Activated CD4-positive, alpha-beta T cell treated with anti-CD3 and anti-CD28 coated beads, Interleukin-2, amount 50 U/mL, for 16 hours (primary cell): ENCODE data around the gene CEP41.

Source experiments
- DNase-seq: peaks from one replicate; pipeline ENCODE4 v3.0.0-alpha.2; 2020

The CEP41 gene

DNA sequence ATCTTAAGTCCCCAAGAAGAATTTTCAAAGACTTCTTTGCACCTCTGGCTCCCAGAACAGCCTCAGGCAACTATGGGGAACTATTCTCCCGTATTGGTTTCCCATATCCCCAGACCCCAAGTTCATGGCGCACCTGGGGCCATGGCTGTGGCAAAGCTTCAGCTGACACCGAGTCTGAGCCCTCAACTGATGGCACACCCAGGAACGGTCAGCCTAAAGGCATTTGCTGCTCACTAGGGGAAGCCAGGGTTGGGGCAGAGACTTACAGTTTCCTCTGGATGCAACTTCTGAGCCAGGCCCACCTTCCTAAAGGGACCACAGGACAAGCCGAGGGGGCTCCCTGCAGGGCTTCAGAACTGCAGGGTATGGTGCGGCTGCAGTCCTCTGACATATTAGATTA lies 74.3 kb downstream of the CEP41 start:
- no peak for DNase-seq

DNA sequence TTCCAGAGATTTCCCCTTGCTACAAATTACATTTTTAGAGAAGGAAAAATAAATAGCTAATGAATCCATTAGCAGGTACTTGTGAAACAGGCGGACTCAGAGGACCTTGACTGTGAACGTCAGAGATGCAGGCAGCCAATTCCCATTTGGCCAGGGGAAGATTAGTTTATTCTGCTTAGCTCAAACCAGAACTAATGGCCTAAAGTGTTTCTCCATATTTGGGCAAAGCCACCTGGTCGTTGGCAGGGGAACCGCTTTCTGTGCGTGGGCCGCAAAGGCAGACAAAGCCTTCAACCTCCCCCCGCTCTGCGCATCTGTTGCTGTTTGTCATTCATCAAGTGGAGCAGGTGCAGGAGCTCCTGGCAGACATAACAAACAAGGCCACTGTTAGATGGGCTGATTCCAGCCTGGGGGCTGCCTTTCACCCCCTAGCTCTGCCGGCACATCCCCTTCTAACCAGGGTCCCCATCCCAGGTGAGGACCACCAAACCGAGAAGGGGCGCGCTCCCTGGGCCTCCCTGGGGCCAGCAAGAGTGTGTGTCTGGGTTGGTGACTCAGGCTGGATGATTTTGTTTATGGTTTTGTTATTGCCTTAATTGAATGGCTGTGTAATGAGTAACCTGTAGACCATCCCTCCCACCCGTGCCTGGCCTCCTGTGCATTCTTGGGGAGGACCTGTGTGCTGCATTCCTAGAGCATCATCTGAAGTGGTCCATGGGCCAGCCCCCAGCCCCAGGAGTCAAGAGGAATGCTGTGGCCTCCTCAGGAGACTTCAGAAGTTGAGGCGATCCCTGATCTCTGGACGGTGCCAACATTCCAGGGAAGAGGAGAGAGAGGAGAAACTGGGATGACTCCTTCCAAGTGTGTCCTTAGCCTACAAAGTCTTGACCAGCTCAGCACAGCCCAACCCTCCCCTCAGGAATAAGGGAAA lies 75.0 kb downstream of the CEP41 start:
- no peak for DNase-seq

DNA sequence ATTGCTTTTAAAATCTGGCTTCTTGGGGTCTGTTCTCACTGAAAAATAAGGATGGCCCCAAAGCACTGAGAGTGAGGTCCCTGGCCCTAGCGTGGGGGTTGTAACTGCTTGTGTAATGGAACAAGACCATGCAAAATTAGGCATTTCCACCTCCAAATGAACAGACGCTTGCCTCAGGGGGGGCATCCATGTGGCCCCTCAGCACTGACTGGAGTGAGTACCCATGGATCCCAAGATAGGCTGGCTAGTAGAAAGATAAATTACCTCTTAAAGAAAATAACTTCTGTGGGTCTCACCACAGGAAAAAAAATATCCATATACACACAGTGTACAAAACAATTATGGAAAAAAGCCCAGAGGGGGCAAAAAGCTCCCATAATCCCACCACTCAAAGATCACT lies 75.7 kb downstream of the CEP41 start:
- DNase-seq = no peak

DNA sequence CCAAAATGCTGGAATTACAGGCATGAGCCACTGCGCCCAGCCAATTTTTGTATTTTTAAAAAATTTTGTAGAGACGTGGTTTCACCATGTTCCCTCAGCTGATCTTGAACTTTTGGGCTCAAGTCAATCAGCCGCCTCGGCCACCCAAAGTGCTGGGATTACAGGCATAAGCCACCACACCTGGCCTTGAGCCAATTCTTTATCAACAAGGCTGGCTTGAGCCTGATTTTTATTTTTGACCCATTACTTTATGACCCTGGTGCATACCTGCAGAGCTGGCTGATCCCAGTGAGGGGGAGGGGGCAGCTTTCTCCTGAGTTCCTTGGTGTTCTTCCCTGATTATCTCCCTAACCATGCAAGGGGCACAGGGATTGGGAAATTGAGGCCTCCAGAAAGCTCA lies 76.4 kb downstream of the CEP41 start:
- DNase-seq = no peak

DNA sequence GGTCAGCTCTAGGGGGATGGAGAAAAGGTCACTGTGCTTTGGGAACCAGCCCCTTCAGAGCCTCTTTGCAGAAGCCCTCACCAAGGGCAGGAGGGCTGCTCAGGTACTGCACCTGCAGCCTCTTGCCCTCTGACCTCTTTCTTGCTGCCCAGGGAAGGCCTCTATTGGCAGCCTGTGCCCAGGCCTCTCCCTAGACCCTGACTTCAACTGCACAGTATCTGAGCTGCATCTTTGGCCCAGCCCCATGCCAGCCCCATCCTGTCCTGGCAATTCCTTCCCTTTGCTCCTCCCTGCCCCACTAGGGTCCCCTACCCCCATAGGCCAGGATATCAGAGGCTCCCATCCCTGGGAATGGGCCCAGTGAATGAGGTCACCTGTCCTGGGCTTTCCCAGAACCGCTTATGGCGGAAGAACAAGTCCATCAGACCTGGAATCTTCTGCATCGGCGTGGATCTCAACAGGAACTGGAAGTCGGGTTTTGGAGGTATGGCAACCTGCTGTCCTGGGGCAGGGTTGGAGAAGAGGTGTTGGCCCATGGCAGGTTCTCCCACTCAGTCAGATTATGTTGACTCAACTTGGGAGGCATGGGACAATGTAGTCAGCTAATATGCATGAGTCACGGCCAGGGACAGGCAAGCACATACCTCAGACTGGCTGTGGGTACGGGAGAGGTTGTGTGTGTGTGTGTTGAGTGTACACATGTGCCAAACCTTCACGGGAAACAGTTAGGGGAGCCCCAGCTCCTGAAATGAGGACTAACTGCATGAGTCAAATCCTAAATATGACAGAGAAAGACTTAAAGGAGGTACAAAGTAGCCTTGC lies 77.6 kb downstream of the CEP41 start:
- DNase-seq = peak; percentile 76

DNA sequence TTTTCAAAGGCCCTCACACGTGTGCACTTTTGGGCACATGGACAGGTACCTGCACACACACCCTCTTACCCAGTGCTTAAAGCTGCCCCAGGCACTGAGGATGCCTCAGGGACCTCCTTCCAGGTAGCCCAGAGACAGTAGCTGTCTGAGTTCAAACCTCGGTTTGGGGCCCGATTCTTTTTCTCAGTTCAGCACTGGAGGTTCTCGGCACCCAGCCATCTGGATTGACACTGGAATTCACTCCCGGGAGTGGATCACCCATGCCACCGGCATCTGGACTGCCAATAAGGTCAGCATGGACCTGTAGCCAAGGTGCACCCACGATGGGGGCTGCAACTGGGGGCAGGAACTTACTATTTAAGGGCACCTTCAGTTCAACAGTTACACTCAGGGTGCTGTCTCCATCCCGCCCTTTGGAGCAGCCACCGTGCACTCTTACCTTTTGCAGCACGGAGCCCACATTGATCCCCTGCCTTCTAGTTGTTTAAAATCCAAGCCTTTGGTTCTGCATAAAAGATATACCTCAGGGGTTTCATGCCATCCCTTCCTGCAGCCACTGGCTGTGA lies 78.5 kb downstream of the CEP41 start:
- no peak for DNase-seq

DNA sequence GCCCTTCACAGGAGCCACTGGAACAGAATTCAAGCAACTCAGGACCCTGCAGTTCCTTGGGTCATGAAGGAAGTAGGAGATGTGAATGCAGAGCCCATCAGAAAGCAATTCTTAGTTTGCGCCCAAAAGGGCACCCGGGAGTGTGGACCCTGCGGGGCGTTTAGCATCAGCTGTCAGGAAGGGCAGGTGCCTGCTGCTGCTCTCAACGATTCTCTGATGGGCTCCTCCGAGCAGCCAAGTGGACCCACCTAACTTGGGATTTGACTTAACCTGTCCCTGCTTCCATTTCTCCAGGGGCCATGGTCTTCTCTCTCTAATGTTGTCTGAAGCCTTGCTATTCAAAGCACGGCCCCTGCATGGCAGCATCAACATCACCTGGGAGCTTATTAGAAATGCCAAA lies 79.1 kb downstream of the CEP41 start:
- no peak for DNase-seq

DNA sequence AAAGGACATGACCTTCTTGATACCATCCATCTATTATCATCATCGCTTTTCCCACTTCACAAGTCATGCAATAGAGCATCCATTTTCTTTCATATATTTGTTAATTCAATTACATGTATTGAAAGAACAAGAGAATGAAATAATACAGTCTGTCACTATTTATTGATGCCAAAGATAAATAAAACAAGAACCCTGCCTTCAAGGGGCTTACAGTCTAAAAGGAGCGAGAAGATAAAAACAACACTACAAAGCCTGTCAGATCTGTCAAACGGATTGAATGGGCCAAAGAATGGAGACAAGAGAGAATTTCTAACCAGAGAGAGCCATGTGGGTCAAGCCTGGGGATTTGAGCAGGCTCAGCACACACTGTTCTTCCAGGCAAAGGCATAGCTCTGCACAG lies 80.3 kb downstream of the CEP41 start:
- no peak for DNase-seq

DNA sequence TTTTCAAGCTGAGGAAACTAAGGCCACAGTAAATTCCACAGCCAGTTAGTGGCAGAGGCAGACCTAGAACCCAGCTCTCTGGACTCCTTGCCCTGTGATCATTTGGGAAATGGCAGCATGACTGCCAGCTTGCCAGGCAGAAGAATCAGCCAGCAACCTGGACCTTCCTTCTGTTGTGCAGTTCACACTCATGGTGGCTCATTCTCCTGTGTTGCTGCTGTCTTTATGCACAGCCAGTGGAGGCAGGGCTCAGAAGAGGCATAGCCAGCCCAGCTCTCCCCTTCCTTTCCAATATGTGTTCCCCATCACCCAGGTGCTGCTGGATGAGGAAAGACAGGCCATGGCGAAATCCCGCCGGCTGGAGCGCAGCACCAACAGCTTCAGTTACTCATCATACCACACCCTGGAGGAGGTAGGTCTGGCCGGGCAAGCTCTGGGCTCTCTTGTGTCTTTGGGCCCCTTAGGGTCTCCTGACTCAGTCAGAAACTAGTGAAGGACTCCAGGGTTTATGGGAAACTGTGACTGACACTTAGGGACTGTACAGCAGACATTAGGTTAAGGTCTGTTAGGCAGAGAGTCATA lies 81.4 kb downstream of the CEP41 start:
- no peak for DNase-seq

DNA sequence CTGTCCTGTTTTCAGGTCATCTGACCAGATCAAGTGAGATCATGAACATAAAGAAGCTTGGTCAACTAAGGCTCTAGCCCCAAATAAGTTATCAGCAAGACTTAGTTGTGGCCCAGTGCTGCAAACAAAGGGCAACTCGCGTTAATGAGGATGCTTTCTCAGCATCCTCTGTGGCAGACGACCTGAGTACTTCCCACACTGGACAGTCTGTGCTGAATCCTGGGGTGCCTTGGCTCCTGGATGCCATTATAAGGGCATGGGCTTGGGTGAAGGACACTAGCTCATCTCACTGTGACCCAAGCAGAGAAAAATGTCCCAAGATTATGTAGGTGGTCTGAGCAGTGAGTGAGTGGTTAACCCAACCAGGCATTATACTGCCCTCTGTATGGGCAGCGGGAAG lies 82.3 kb downstream of the CEP41 start:
- DNase-seq = no peak

DNA sequence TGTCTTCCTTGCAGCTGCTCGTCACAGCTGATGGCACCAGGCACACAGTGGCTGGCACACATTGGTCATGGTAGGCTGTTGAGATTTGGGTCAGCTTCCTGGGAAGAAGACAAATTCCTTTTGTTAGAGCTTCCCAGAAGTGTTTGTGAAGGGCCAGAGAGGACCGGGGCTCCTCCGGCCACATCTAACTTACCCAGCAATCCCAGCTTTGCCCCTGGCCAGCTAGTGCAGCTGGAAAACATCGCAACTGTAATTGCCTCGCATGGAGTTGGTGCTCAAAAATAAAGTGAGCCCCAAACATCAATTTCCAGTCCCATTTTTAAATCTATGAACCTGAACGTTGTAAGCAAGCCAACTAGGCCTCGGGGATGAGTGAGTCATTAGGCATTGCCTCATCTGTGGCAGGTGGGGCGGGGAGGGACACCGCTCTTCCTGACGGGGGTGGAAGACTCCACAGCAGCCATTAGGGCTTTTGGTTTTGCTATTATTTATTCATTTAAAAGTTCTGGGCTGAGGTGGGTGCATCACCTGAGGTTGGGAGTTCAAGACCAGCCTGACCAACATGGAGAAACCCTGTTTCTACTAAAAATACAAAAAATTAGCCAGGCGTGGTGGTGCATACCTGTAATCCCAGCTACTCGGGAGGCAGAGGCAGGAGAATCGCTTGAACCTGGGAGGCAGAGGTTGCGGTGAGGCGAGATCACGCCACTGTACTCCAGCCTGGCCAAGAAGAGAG lies 83.8 kb downstream of the CEP41 start:
- DNase-seq = no peak

DNA sequence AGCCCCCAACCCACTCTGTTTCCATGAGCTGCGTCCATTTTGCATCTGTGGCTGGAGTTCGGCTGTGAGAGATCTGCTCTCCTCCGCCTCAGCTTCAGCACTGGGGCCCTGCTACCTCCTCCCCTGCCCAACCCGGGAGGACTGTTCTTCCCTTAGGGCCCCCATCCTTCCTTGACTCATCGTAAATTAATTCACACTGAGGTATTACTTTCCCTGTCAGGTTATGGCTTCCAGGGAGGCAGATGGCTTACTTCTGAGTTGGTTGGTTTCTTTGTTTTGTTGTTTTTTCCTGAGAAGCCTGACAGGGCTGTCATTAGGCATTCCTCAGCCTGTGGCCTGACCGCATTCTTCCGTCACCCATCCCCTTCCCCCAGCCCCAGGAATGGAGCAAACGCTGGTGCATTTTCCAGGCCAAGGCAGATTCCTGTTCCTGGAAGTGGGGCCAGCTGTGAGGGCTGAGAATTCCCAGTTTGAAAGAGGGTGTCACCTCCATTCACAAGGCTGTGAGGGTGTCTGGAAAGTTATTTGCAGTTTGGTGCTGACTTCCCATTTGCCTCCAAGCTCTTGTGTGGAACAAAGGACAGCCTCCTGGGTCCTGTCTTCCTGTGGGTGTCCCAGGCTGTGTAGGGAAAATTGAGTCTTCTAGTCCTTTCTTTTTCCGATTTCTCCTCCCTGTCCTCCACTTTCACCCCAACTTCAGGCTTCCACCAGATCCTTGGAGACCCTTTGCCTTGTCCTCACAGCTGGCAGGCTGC lies 84.5 kb downstream of the CEP41 start:
- no peak for DNase-seq

DNA sequence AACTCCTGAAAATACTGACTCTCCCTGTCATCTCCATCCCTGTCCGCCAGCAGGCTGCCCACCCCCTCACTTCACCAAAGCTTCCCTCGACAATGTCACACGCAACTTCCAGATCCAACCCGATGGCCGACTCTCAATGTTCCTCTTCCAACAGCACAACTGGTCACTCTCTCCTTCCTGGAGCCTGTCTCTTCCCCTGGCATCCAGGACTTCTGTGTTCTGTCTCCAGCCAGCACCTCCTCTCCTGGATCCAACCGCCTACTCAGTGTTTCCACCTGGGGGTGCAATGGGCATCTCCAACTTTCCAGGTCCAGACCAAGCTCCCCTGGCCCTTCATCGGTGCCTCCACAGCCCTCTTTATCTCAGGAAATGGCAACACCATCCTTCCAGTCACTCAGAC lies 87.6 kb downstream of the CEP41 start:
- no peak for DNase-seq

DNA sequence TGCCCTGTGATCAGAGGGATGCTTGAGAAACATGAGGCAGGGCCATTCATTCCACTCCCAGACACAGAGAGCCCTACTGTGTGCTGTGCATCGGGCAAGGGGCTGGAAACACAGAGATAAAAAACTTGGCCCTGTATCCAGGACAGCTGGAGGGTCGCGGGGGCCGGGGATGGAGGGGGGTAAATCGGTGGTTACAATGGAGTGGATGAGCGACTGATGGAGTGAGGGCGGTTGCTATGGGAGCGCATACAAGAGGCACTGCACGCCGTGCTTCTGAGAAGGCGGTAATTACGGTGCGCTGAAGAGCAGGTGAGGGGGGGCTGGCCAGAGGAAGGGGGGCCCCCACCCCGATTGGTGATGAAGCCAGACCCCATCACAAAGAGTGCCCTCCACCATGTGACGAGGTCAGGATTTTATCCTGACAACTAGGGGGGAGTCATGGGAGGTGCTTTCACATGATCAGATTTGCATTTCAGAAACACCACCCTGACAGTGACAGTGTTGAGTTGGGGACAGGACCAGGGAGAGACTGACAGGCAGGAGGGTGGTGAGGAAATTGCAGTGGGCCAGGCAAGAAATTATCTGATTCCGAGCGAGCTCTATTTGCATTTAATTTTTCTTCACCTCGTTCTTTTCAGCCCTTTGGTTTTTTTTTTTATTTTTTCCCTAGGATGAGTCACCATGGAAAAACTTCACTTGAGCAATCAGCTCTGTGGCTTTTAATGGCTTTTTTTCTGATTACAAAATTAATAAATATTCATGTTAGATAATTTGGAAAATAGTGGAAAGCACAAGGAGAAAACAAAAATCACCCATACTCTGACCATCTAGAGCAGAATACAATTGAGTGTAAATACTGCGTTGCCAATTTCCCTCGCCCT lies 88.4 kb downstream of the CEP41 start:
- DNase-seq = no peak

DNA sequence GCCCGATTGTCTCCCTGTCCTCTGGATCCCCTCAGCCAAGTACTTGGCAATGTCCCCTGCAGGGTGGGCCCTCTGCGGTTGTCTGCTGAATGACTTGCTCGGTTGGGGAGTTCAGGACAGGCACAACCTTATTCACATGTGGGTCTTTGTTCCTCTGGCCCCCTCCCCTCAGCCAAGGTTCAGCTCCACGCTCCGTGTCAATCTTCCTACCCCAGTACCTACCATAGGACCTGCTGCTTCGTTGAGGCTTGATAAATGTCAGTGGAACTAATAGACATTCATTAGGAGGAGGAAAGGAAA lies 89.1 kb downstream of the CEP41 start:
- DNase-seq = no peak

DNA sequence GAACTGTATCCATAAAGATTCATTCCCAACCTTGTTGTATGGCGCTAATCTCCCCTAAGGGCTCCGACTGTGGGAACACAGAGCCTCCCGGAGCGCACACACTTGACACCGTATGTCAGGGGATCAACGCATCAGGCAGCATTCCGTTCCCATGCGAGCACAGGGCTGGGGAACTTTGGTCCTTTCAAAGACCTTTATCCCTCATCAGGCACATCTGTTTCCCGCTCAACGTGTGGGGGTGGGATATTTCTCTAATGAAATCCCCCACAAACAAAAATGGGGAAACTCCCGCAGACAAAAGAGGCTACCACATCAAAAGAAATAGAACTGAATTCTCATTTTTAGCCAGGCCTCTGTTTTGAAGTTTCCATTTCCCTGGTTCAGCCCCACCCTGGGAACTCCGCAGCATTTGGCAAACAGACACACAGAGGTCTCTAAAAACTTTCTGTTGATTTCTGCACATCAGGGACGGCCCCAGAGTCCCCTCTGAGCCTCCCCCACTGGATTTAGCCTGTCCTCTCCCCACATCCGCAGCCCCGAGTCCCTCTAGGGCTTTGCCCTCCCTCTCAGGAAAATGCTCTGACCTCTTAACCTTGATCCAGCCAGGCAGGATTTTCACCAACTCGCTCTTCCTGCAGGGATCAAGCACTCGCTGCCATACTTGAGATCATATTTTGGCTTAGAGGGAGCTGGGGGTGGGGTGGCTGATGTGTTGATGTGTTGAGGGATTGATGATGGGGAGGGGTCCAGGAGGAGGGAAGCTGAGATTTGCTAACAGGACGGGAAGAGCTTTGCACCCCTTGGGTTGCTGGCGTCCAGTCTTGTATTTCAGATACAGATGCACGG lies 89.6 kb downstream of the CEP41 start:
- no peak for DNase-seq

DNA sequence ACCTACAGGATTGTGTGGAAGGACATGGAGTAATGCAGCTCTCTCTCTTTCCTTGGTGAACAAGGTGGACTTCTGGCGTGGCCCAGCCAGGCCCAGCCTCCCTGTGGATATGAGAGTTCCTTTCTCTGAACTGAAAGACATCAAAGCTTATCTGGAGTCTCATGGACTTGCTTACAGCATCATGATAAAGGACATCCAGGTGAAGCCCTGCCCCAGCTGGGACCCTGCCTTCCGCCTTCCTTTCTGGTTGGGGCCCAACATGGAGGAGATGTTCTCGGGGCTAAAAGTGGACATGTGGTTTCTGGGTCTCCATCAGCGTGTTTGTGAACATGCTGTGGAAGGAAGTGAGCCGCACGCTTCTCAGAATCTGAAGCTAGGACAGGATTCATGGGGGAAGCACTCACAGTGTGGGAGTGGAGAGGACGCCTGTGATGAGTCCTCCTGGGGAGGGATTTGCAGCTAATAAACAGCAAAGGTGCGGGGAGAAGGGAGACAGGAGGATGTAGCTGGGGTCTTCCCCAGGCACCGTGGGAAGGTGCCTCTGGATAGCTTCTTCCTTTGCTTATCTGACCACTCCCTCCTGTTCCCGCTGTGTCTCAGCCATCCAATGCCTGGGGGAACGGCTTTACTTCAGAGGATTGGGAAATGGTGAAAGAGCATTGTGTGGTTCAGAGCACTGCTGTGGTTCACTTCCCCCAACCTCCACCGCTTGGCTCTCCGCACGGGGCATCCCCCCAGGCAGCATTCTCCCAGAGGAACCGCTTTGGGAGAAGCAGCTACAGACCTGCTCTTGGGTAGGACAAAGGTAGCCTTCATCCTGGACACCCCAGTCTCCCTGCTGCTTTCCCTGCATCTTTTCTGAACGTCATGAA lies 90.7 kb downstream of the CEP41 start:
- DNase-seq = no peak

DNA sequence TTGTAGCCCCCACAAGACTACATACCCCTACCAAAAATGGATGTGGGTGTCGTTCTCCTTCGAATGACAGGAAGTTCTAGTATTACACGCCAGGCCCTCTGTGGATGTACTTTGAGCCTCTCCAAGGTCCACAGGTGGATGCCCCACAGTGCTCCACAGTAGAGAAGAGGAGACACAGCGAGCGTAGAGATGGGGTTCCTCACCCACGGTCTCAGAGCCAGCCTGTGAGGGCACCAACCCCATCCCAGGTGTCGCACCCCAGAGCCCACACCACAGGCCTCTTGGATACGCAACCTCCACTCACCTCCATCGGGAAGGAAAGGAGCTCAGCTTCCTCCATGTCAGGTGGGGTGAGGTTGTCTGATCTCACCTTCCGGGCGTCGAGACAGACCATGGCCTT lies 93.9 kb downstream of the CEP41 start:
- no peak for DNase-seq
